GM21528 (cell line): ENCODE data around the gene LSS.
"Not testable (repeated sequence)": the region's sequence is repeated elsewhere in the genome, so short reads cannot be mapped to it uniquely, and the experiment has no call there.

ENCODE experiments used
- ATAC-seq: cut with Tn5 transposase; IDR thresholded peaks from one replicate; pipeline ENCODE4 v1.9.1; 2021; ENCODE audit warnings: mild to moderate bottlenecking, moderate library complexity; ENCODE audit not compliant: unreplicated experiment, low FRiP score

Gene LSS

DNA sequence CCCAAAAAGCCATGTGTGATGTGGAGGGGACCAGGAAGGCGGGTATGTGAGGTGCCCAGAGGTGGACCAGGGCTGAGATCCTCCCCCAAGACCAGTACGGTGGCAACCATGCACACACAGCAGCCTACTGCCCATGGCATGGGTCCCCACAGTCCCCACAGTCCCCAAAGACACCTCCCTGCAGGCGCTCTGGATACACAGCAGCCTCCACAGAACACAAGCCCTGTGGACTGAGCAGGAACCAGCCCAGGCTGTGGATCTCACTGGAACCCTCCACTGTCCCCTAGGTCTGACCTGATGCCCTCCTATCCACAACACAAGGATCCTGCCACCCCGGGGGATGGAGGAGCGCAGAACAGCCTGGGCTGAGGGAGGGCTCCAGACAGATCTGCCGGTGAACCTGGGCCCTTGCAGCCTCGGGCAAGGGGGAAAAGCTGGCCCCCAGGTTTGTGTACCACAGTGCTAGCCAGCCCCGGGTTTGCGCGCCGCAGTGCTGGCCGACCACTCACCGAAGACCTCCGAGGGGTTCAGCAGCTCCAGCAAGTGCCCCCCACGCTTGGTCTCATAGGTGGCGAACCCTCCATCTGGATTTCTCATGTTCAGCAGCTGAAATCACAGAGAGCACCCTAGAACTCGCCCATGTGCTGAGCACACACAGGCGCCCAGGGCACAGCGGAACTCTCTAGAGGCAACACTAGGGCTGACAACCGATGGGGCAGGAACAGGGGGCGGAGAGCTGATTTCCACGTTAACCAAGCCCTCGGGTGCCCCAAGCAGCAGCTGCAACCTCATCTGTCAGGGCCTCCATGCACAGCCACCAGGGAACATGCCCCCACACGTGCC lies 22.2 kb downstream of the LSS start:
- no peak for ATAC-seq

DNA sequence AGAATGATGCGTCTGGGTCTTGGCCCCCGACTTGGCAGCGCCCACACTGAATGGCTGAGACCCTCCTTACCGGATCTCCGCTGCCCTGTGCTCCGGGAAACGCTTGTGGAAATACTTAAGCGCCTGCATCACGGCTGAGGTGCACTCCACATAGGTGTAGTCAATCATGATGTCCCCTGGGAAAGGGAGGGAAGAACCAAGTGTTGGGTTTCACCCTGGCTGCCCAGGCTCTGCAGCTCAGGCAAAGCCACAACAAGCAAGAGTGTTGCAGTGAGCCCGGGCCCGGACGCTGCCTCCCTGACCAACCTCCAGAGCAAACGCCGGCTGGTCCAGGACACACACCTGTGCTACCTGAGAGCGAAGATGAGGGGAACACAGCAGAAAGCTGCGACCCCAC lies 22.8 kb downstream of the LSS start:
- no peak for ATAC-seq

DNA sequence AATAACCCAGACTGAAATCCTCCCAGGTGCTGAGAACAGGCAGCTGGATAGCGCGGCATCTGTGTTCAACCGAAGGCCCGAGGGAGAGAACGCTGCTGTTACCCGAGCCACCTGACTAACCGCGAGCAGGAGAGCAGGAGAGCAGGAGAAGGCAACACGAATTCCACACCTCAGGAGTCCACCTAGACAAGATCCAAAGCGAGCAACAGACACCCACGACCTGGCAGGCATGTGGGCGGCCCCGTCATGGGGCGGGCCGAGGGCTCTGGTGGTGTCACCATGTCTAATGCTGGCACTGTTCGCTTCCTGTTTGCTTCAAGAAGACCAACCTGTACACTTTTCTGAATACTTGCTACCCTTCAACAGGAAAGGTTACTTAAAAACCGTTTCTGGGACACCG lies 23.4 kb downstream of the LSS start:
- no peak for ATAC-seq

DNA sequence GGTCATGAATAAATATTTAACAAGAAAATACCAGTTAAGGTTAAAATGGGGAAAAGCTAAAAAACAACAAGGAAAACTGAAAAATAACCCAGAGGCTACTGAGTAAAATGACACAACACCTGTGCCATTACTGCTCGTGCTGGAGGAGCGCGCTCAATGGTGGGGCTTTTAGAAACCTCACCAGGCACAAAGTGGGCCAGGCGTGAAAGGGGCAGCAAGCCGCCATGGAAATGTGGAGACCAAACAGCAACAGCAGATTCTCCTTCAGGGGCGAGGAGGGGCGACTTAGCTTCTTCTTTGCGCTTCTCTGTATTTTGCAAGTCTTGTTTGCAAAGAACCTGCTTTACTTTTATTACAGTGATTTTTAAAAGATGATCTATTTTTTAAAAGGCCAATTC lies 25.4 kb downstream of the LSS start:
- no peak for ATAC-seq

GRCh38 chr21:46202592-46203202 lies 25.9 kb downstream of the LSS start:
- no peak for ATAC-seq

- ATAC-seq: not testable (repeated sequence)
Measured at GRCh38 chr21:46200877-46201803, 27.4 kb downstream of the LSS start.

- no peak for ATAC-seq
Measured at GRCh38 chr21:46199436-46200373, 28.9 kb downstream of the LSS start.

DNA sequence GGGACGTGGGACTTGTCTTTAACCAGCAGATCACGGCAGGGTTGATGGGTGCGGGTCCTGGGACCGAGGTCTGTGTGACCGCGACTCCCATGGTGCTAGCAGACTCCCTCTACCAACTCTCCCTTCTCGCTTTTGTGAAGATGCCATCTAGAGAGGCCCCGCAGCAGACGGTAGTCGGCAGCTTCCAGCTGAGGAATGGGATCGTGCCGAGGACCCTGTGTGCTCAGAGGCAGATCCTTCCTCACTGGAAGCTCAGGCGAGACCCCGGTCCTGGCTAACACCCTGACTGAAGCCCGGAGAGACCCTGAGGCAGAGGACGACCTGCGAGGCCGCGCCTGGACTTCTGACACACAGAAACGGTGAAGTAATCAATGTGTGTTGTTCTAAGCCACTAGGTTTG lies 31.8 kb downstream of the LSS start:
- ATAC-seq: no peak

DNA sequence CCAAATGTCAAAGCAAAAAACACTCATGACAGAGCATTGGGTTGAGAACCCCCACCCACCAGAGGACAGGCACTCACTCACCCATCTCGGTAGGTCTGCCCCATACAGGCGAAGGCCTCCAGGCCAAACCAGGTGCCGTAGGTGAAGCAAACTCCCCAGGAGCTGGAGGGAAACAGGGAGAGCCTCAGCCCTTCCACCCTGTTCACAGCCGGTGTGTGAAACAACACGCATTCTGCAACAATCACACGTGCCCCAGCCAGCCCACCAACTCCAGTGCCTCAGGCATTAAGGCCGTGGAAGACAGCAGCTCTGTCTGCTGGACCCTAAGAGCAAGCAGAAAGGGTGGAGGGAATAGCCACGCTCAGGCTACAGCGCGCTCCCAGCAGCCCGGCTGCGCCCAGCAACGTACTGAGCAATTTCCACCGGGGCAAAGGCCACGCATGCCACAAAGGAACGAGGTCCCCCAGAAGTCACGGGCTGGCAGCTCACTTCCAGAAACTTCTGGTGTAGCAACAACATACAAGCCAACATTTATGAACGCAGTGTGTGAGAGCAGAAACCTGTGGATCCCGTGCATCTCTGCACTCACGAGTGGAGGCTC lies 32.9 kb downstream of the LSS start:
- no peak for ATAC-seq

- ATAC-seq: no peak
Measured at GRCh38 chr21:46194374-46195334, 33.9 kb downstream of the LSS start.

- no peak for ATAC-seq
Measured at GRCh38 chr21:46193829-46194373, 34.7 kb downstream of the LSS start.

DNA sequence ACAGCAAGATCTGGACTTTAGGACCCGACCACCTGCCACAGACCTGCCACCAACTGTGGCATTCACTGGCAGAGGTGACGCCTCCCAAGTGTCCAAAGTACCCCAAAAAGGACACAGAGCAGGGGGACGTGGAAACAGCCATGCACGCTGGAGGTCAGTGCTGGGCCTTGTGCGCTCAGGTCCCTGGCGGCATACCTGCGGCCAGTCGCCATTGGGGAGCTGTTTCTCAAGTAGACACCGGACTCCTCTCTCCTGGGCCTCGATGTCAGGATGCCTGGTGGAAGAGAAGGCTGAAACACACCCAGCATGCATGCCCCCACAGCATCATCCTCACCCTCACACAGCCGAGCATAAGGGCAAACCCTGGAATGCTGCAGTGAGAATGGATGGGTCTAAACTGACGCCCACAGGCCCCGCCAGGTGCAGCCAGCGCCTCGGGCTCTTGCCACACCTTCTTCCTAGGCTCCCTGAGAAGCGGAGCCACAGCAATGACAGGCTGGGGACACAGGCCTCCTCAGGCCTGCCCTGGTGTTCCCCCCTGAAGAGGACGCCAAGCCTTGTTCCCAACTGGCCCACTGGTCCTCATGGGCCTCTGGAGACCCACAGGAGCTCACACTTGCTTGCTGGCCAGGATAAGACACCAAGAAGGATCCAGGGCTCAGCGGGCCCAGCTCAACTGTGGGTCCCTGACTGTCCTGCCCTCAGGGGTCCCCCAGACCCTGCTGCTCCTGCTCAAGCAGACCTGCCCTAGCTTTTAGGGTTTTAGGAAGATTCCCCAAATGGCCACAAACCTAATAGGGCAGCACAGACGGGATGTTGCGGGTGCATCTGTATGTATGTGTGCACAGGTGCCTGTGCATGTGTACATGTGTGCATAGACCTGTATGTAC lies 36.6 kb downstream of the LSS start:
- no peak for ATAC-seq

DNA sequence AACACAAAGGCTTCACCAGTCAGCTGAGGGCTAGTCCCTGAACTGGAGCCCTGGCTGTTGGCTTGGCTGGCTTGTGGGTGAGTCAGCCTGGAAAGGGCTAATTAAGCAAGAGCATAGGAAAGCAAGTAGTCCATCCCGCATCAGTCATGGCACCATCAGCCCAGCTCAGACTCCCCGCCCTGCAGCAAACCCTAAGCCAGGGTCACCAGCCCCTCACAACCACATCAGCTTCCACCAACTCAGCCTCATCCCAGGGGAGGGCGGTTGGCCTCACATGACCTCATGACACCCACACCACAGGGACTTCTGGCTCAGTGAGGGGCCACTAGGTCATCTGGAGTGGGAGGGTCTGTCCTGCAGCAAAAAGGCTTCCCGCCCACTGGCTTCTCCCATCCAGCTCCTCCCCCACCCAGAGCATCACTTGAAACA lies 37.3 kb downstream of the LSS start:
- ATAC-seq: no peak

DNA sequence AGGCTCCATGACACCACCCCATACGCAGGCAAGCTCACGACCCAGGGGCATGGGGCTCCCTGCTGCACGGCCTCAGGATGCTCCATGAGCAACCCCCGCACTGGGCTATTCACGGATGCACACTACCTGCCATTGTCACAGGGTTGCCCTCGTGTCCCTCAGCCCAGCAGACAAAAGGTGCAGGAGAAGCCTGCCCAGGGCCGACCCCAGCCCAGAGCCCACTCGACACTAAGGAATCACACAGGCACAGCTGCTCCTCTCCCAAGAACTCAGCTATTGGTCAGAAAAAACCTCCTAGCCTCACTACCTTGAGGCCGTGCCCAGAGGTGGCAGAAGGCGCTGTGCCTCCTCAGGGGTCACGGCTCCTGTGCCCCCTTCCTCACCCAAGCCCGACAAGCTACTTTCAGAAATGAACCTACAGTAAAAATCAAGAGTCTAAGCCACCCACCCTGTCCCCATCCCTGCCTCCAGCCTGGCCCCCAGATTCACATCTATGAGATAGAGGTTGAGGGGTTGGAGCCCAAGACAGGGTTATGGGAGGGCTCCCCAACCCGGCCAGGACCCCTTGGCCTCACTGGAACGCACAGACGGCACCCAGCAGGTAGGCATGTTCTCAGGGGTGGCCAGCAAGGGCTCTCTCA lies 38.0 kb downstream of the LSS start:
- ATAC-seq: no peak

DNA sequence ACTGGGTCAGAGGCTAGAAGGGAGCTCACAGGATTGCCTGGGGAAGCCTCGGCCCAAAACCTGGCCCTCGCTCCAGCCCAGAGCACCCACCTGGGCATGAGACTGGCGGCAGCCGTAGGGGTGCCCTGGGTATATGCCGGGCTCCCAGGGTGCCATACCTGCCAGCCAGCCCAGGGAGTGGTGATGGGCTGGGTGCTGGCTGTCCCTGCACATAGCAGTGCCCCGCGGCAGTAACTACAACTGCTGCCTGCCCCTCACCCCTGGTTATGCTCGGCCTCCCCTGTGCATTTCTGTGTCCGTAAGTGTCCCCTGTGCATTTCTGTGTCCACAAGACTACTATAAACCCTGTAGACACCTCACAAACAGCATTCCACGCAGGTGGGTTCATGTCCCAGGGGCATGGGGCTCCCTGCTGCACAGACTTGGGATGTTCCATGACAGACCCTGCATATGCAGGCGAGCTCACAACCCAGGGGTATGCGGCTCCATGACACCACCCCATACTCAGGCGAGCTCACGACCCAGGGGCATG lies 38.5 kb downstream of the LSS start:
- ATAC-seq: no peak

DNA sequence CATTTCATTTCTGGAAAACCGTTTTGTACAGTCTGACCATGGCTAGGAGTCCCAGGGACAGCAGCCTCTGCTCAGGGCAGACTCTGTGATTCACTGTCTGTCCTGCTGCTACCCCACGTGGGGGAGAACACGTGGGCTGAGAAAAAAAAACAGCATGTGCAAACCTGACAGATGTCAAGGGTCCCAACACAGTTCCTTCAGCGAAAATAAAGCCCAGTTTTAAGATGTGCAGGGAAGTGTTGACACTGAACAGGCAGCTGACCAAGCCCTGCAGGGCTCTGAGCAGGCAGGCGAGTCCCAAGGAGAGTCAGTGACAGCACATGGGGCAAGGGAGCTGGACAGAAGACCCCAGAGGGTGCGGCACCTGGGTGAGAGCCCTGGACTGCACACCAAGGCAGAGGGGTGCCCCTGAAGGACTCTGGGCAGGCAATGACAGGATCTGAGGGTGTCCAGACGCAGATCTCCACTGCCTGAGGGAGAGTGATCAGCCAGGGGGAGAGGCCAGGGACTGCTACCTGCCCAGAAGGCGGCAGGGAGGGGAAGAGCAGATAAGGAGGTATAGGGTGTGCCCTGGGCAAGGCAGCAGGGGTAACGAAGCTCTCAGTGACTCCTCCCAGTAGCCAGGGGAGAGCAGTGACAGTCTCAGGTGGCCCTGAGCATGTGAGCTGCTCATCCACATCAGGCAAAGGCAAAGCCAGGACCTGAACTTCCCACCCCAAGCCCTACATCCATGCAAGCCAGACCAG lies 39.2 kb downstream of the LSS start:
- no peak for ATAC-seq
